IMR-90 (cell line): ENCODE data around the gene SOCS3. TPM values are rescaled to one million over a fixed set of nuclear protein-coding genes. Genes with fewer than 3 reads are reported as not detected.

Source experiments
- ATAC-seq: fragments of 200-7000 bp; cut with Tn5 transposase; 2 replicates; pipeline ENCODE4 v1.9.1; 2020; ENCODE audit warnings: low read depth, mild to moderate bottlenecking, moderate library complexity
- BruUV-seq: library from RNA; stranded (reverse); fragments of 400-500 nt; replicated peaks from 2 replicates; lab custom pipeline; 2021; lab: Mats Ljungman, UMichigan
- CTCF ChIA-PET: fragments of 300-600 bp; formaldehyde crosslinking; extraction: SDS; loops from one replicate; lab custom pipeline; 2021; ENCODE audit warnings: antibody characterized with exemption; lab: Yijun Ruan, JAX
- POLR2A ChIA-PET: fragments of 300-600 bp; sonication (Branson Sonifier 250); formaldehyde crosslinking; loops from one replicate; lab custom pipeline; 2022; ENCODE audit warnings: antibody characterized with exemption; ENCODE audit not compliant: unreplicated experiment; lab: Charles Lee
- DNase-seq: peaks from one replicate; pipeline ENCODE4 v3.0.0; 2013
- H2AFZ ChIP-seq: replicated peaks from 2 replicates; pipeline ENCODE3; 2013; ENCODE audit warnings: low read length, mild to moderate bottlenecking; ENCODE audit not compliant: poor library complexity
- H2AK5ac ChIP-seq: 2 replicates; pipeline ENCODE4 v1.6.1; 2013; ENCODE audit warnings: low read depth, low read length, inconsistent platforms
- H2AK9ac ChIP-seq: replicated peaks from 2 replicates; pipeline ENCODE3; 2013; ENCODE audit warnings: mild to moderate bottlenecking, low read depth, low read length, moderate library complexity; ENCODE audit not compliant: poor library complexity
- H2BK120ac ChIP-seq: 2 replicates; pipeline ENCODE4 v1.6.1; 2013; ENCODE audit warnings: low read depth, low read length, inconsistent platforms
- H2BK15ac ChIP-seq: 3 replicates; pipeline ENCODE4 v1.6.1; 2013; ENCODE audit warnings: low read depth, low read length, inconsistent platforms
- H2BK20ac ChIP-seq: 2 replicates; pipeline ENCODE4 v1.6.1; 2013; ENCODE audit warnings: low read depth, mild to moderate bottlenecking, inconsistent platforms, low read length, moderate library complexity
- H2BK5ac ChIP-seq: 2 replicates; pipeline ENCODE4 v1.6.1; 2013; ENCODE audit warnings: mild to moderate bottlenecking, low read depth, low read length, inconsistent platforms; ENCODE audit not compliant: poor library complexity, severe bottlenecking
- H3K14ac ChIP-seq: replicated peaks from 2 replicates; pipeline ENCODE4 v1.6.1; 2013; ENCODE audit warnings: low read depth, low read length, inconsistent platforms
- H3K18ac ChIP-seq: 2 replicates; pipeline ENCODE4 v1.6.1; 2013; ENCODE audit warnings: low read depth, low read length, control low read depth
- H3K23ac ChIP-seq: 2 replicates; pipeline ENCODE4 v1.6.1; 2013; ENCODE audit warnings: low read depth, low read length, inconsistent platforms
- H3K27ac ChIP-seq: 2 replicates; pipeline ENCODE4 v1.5.1; 2013; ENCODE audit warnings: mild to moderate bottlenecking, control low read depth, low read length; ENCODE audit not compliant: insufficient read depth
- H3K27me3 ChIP-seq: 2 replicates; pipeline ENCODE4 v1.6.1; 2013; ENCODE audit warnings: low read length; ENCODE audit not compliant: control insufficient read depth, insufficient read depth
- H3K36me3 ChIP-seq: 2 replicates; pipeline ENCODE4 v1.6.1; 2013; ENCODE audit warnings: low read length, mixed read lengths; ENCODE audit not compliant: control insufficient read depth, insufficient read depth
- H3K4ac ChIP-seq: 2 replicates; pipeline ENCODE4 v1.6.1; 2013; ENCODE audit warnings: low read depth, low read length, inconsistent platforms
- H3K4me1 ChIP-seq: 2 replicates; pipeline ENCODE4 v1.6.1; 2013; ENCODE audit warnings: low read length, mixed read lengths; ENCODE audit not compliant: control insufficient read depth, insufficient read depth
- H3K4me2 ChIP-seq: 2 replicates; pipeline ENCODE4 v1.6.1; 2013; ENCODE audit warnings: low read depth, mild to moderate bottlenecking, control low read depth, low read length, moderate library complexity
- H3K4me3 ChIP-seq: 2 replicates; pipeline ENCODE4 v1.5.1; 2013; ENCODE audit warnings: low read depth, mild to moderate bottlenecking, control low read depth, low read length, moderate library complexity; ENCODE audit not compliant: insufficient read depth
- H3K56ac ChIP-seq: 2 replicates; pipeline ENCODE4 v1.6.1; 2013; ENCODE audit warnings: low read length, inconsistent platforms; ENCODE audit not compliant: insufficient read depth; ENCODE audit errors: extremely low read depth
- H3K79me1 ChIP-seq, 2 experiments: 2 replicates each; pipeline ENCODE4 v1.6.1; 2013; ENCODE audit warnings: low read length in 2 of 2, inconsistent platforms in 1 of 2, low read depth in 1 of 2
- H3K9ac ChIP-seq: 2 replicates; pipeline ENCODE4 v1.6.1; 2013; ENCODE audit warnings: low read depth, low read length, control low read depth
- H3K9me1 ChIP-seq: 2 replicates; pipeline ENCODE4 v1.6.1; 2013; ENCODE audit warnings: low read length, inconsistent platforms; ENCODE audit not compliant: insufficient read depth
- H3K9me3 ChIP-seq: 2 replicates; pipeline ENCODE4 v1.6.1; 2013; ENCODE audit warnings: low read length; ENCODE audit not compliant: control insufficient read depth, insufficient read depth
- H4K20me1 ChIP-seq: 2 replicates; pipeline ENCODE4 v1.6.1; 2013; ENCODE audit warnings: low read length, inconsistent platforms; ENCODE audit not compliant: insufficient read depth
- H4K5ac ChIP-seq: 2 replicates; pipeline ENCODE4 v1.6.1; 2013; ENCODE audit warnings: mild to moderate bottlenecking, low read depth, low read length, control low read depth
- H4K8ac ChIP-seq, 2 experiments: 2 replicates each; pipeline ENCODE4 v1.6.1; 2013; ENCODE audit warnings: low read depth in 2 of 2, low read length in 2 of 2, control low read depth in 1 of 2, inconsistent platforms in 1 of 2
- H4K91ac ChIP-seq: 2 replicates; pipeline ENCODE4 v1.6.1; 2013; ENCODE audit warnings: low read depth, low read length, inconsistent platforms; ENCODE audit not compliant: insufficient read depth
- POLR2A ChIP-seq: IDR thresholded peaks from 2 replicates; pipeline ENCODE4 v1.6.1; 2012; ENCODE audit warnings: mild to moderate bottlenecking, low read depth, low read length
- RAD21 ChIP-seq: IDR thresholded peaks from 2 replicates; pipeline ENCODE4 v1.6.1; 2012; ENCODE audit warnings: low read length, improper control_type of control experiment
- WGBS, 2 experiments: methylation state at CpG; one replicate each; pipeline versions ENCODE4 v1.1.5 to v1.1.7; 2013; ENCODE audit warnings: missing lambda C conversion rate in 2 of 2; ENCODE audit not compliant: insufficient read length in 1 of 2; ENCODE audit errors: extremely low coverage in 2 of 2; 5-methylcytosine and 5-hydroxymethylcytosine counted together
- dilution Hi-C: fragments of 300-500 bp; cut with HindIII; formaldehyde crosslinking; loops from one replicate; pipeline ENCODE4 v1.14.3; 2018; ENCODE audit warnings: low sequenced_read_pairs; ENCODE audit not compliant: unreplicated experiment
- in situ Hi-C: fragments of 300-500 bp; cut with MboI; formaldehyde crosslinking; loops from 3 replicates; pipeline ENCODE4 v1.14.3; 2019; ENCODE audit warnings: low sequenced_read_pairs, inconsistent platforms, mixed read lengths
- intact Hi-C: fragments of 100-400 bp; cut with micrococcal nuclease; formaldehyde crosslinking; loops from 2 replicates; pipeline ENCODE4 v1.10.0; 2022
- polyA plus RNA-seq, 3 experiments: library from polyadenylated mRNA; depleted of rRNA; stranded (reverse); fragments of >200 nt; gene quantifications; 2 replicates each; pipeline ENCODE4 v1.2.3, GENCODE V29; 2012; ENCODE audit warnings: low replicate concordance in 1 of 3
- total RNA-seq: library from RNA; depleted of rRNA; stranded (reverse); fragments of >200 nt; gene quantifications from 2 replicates; pipeline ENCODE4 v1.2.3, GENCODE V29; 2012

The SOCS3 gene
- total and polyA plus RNA-seq, 2 of the 4 experiments (the other 2 are of a cell fraction), result 19.2 to 19.9 TPM

GRCh38 chr17:78327880-78328279, 32.0 kb downstream of the SOCS3 start:
- H3K4me1 ChIP-seq, result peaks cover 44% of the 10 kb centered on the region
- H4K5ac ChIP-seq, result no peak overlapping the region
- DNase-seq (no peak), ATAC-seq (no peak)
- H3K4me2 ChIP-seq, result no peak overlapping the region
- no peak overlapping the region for H3K14ac ChIP-seq
- peak overlapping the region; percentile 65 for H3K4ac ChIP-seq
- H3K23ac ChIP-seq, result no peak overlapping the region
- CTCF ChIA-PET, result no interaction called here
- POLR2A ChIA-PET, result no interaction called here
- peak overlapping the region; percentile 62 for H2BK5ac ChIP-seq
- H4K91ac ChIP-seq, result peak overlapping the region; percentile 8; the same call in 1 of the 2 replicates
- H2AK5ac ChIP-seq, result peak overlapping the region; percentile 68
- H4K8ac ChIP-seq, result no peak overlapping the region
- in situ Hi-C loops, result no loop called here
- H3K9me3 ChIP-seq, result no peaks in the 10 kb centered on the region
- no peaks in the 10 kb centered on the region for H3K36me3 ChIP-seq
- H3K18ac ChIP-seq, result no peak overlapping the region
- H3K27me3 ChIP-seq, result no peaks in the 10 kb centered on the region
- peak overlapping the region; percentile 54 for H2BK120ac ChIP-seq
- peaks cover 25% of the 10 kb centered on the region for H3K9me1 ChIP-seq
- no peak for TF ChIP-seq POLR2A
- TF ChIP-seq RAD21, result no peak
- H4K20me1 ChIP-seq, result no peaks in the 10 kb centered on the region
- peak overlapping the region; percentile 39 for H3K27ac ChIP-seq
- peaks cover 0 to 14% of the 10 kb centered on the region in 2 experiments; a peak in 1 of 4 replicates for H3K79me1 ChIP-seq
- dilution Hi-C loops, result no loop called here
- no peak overlapping the region for H3K9ac ChIP-seq
- WGBS, 2 experiments, result 100% methylated on average over 4 of the region's 5 CpGs; no CpG with 5 or more reads in 1 of the 2 experiments
- H3K4me3 ChIP-seq, result no peak overlapping the region
- no peak overlapping the region for H2AFZ ChIP-seq
- no TSS peak for BruUV-seq
- H2BK15ac ChIP-seq, result peak overlapping the region; percentile 95; the same call in 2 of the 3 replicates
- H2AK9ac ChIP-seq, result no peak overlapping the region
- H2BK20ac ChIP-seq, result peak overlapping the region; percentile 21
- intact Hi-C loops, result no loop called here
- no peak overlapping the region for H3K56ac ChIP-seq
